ENCODE measurements around the gene ING5.

DNA sequence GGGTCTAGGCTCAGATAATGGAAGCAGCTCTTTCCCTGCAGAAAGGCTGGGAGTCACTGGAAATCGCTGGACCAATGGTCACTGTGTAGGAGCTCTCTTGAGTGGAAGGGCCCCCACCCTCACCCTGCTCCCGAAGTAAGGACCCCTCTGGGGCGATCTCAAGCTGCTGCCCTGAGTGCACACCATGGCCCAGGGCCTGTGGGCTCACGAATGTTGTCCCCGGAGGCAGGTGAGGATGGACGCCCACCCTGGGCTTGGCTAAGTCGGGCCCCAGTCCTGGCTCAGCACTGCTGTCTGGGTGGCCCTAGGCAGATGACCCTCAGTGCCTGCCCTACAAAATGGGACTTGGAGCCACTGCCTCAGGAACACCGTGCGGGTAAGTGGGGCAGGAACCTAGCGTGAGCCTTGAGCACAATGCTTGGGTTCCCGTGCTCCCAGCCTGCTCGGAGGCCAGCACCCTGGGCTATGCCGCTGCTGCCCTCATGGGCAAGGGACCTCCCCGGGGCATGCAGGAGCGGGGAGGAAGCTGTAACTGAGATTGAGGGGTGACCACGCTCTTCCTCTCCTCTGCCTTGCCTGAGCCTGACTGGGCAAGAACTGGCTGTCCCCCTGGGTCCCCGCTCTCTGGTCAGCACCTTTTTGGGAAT, 36.3 kb downstream of the ING5 start:
- TF ChIP-seq, protein P1, sequence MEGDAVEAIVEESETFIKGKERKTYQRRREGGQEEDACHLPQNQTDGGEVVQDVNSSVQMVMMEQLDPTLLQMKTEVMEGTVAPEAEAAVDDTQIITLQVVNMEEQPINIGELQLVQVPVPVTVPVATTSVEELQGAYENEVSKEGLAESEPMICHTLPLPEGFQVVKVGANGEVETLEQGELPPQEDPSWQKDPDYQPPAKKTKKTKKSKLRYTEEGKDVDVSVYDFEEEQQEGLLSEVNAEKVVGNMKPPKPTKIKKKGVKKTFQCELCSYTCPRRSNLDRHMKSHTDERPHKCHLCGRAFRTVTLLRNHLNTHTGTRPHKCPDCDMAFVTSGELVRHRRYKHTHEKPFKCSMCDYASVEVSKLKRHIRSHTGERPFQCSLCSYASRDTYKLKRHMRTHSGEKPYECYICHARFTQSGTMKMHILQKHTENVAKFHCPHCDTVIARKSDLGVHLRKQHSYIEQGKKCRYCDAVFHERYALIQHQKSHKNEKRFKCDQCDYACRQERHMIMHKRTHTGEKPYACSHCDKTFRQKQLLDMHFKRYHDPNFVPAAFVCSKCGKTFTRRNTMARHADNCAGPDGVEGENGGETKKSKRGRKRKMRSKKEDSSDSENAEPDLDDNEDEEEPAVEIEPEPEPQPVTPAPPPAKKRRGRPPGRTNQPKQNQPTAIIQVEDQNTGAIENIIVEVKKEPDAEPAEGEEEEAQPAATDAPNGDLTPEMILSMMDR (IDR thresholded peaks at IDR 0.05; ENCODE audit: low read depth, low read length, poor library complexity, severe bottlenecking), result no peak
- no peak for TF ChIP-seq EZH2phosphoT487 (IDR thresholded peaks at IDR 0.05; ENCODE audit: borderline replicate concordance, low read length)
